Activated B cell treated with CpG ODN at 0.5 μM for 24 hours (primary cell): ENCODE data around the gene TMEM237. TPM values are rescaled to one million over a fixed set of nuclear protein-coding genes. Genes with fewer than 3 reads are reported as not detected.
"Not testable (repeated sequence)": the region's sequence is repeated elsewhere in the genome, so short reads cannot be mapped to it uniquely, and the experiment has no call there.

Experiments
- ATAC-seq: fragments of 200-7000 bp; cut with Tn5 transposase; one replicate; pipeline ENCODE4 v1.10.0; 2021; ENCODE audit warnings: low read depth, mild to moderate bottlenecking, moderate library complexity
- CTCF ChIA-PET: fragments of 350-600 bp; sonication (Branson Sonifier 250); formaldehyde crosslinking; loops from one replicate; lab custom pipeline; 2021; ENCODE audit warnings: antibody characterized with exemption; lab: Charles Lee
- POLR2A ChIA-PET: fragments of 350-600 bp; sonication (Branson Sonifier 250); formaldehyde crosslinking; loops from one replicate; lab custom pipeline; 2021; ENCODE audit warnings: antibody characterized with exemption; lab: Charles Lee
- DNase-seq: peaks from one replicate; pipeline ENCODE4 v3.0.0; 2022
- H3K27ac Mint-ChIP-seq: one replicate; pipeline ENCODE4 v1.8.0; 2020; ENCODE audit warnings: mixed read lengths
- H3K27me3 Mint-ChIP-seq: one replicate; pipeline ENCODE4 v1.8.0; 2021; ENCODE audit warnings: mixed read lengths
- H3K36me3 Mint-ChIP-seq: one replicate; pipeline ENCODE4 v1.8.0; 2021; ENCODE audit warnings: low read depth, mixed read lengths
- H3K4me1 Mint-ChIP-seq: one replicate; pipeline ENCODE4 v1.8.0; 2021; ENCODE audit warnings: mixed read lengths
- H3K4me3 Mint-ChIP-seq: one replicate; pipeline ENCODE4 v1.8.0; 2020; ENCODE audit warnings: mild to moderate bottlenecking, mixed read lengths
- H3K9me3 Mint-ChIP-seq: one replicate; pipeline ENCODE4 v1.8.0; 2020; ENCODE audit warnings: mixed read lengths
- intact Hi-C: fragments of 100-400 bp; cut with micrococcal nuclease; formaldehyde crosslinking; loops from one replicate; pipeline ENCODE4 v1.15.1; 2024
- total RNA-seq: library from RNA; stranded (reverse); gene quantifications from 2 replicates; pipeline ENCODE4 v1.2.3, GENCODE V29; 2022
- TF ChIP-seq, protein P1 (sequence below): fragments of 200-600 bp; IDR thresholded peaks from one replicate; pipeline ENCODE4 v1.8.0; 2022; ENCODE audit warnings: antibody characterized with exemption, mild to moderate bottlenecking

Gene TMEM237
- total RNA-seq, 1 donor from 2014 or later = 2.8 TPM

DNA sequence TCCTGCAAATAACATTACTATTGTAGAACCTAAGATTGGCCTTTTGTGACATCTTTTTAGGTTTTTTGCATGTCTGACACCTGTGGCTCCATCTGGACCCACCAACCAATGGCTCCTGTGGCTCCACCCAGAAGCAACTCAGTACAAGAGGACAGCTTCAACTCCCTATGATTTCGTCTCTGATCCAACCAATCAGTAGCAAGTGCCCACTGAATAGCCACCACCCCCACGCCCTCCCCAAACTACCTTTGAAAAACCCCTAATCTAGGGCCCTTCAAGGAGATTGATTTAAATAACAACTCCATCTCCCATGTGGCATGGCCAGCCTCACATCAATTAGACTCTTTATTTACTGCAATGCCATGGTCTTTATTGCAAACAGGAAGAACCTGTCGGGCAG, 31.5 kb upstream of the TMEM237 start:
- intact Hi-C loops = no loop called here
- Mint-ChIP-seq H3K27me3 (peaks cover 10% of the 10 kb centered on the region), H3K36me3 (no peaks in the 10 kb centered on the region), H3K4me1 (no peaks in the 10 kb centered on the region), H3K9me3 (no peaks in the 10 kb centered on the region), H3K27ac (no peak overlapping the region), H3K4me3 (no peak overlapping the region)
- DNase-seq (no peak), ATAC-seq (no peak)
- CTCF ChIA-PET = no interaction called here
- TF ChIP-seq, protein P1, sequence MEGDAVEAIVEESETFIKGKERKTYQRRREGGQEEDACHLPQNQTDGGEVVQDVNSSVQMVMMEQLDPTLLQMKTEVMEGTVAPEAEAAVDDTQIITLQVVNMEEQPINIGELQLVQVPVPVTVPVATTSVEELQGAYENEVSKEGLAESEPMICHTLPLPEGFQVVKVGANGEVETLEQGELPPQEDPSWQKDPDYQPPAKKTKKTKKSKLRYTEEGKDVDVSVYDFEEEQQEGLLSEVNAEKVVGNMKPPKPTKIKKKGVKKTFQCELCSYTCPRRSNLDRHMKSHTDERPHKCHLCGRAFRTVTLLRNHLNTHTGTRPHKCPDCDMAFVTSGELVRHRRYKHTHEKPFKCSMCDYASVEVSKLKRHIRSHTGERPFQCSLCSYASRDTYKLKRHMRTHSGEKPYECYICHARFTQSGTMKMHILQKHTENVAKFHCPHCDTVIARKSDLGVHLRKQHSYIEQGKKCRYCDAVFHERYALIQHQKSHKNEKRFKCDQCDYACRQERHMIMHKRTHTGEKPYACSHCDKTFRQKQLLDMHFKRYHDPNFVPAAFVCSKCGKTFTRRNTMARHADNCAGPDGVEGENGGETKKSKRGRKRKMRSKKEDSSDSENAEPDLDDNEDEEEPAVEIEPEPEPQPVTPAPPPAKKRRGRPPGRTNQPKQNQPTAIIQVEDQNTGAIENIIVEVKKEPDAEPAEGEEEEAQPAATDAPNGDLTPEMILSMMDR = no peak
- POLR2A ChIA-PET = no interaction called here

GRCh38 chr2:201674298-201674697, 31.0 kb upstream of the TMEM237 start:
- Mint-ChIP-seq H3K4me3 (no peak overlapping the region), H3K4me1 (no peaks in the 10 kb centered on the region), H3K36me3 (no peaks in the 10 kb centered on the region), H3K27ac (no peak overlapping the region), H3K9me3 (no peaks in the 10 kb centered on the region), H3K27me3 (peaks cover 10% of the 10 kb centered on the region)
- TF ChIP-seq, protein P1 = no peak
- ATAC-seq = no peak
- no peak for DNase-seq
- intact Hi-C loops = no loop called here
- ChIA-PET CTCF (no interaction called here), POLR2A (no interaction called here)

DNA sequence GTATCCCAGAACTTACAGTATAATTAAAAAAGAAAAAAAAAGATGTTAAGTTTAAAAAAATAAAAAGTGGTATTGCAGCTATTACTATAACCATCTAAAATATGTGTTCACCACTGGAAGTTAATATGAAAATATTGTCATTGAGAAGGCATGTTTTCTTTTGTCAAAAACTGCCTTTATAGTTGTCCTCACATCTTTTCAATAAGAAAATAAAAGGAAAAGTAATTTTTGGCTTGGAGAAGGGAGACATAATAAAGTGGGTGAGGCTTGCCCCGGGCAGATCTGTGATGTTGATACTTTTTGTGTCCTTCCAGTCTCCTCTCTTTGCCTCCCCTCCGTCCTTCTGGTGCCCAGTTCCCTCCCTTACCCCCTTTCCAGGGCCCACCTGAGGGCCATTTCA, 30.2 kb upstream of the TMEM237 start:
- Mint-ChIP-seq H3K4me1 (no peaks in the 10 kb centered on the region), H3K27ac (no peak overlapping the region), H3K36me3 (no peaks in the 10 kb centered on the region), H3K9me3 (no peaks in the 10 kb centered on the region), H3K4me3 (no peak overlapping the region), H3K27me3 (peaks cover 10% of the 10 kb centered on the region)
- ATAC-seq (no peak), DNase-seq (no peak)
- intact Hi-C loops = no loop called here
- ChIA-PET POLR2A (no interaction called here), CTCF (no interaction called here)
- TF ChIP-seq, protein P1 = no peak

DNA sequence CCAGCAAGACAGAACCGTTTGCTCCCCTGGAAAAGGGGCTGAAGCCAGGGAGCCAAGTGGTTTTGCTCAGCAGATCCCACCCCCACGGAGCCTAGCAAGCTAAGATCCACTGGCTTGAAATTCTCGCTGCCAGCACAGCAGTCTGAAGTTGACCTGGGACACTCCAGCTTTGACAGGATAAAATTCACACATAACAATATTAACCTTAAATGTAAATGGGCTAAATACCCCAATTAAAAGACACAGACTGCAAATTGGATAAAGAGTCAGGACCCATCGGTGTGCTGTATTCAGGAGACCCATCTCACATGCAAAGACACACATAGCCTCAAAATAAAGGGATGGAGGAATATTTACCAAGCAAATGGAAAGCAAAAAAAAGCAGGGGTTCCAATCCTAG, 27.9 kb upstream of the TMEM237 start:
- CTCF ChIA-PET = interaction anchor here (0.7 kb wide), 1 partner anchor 278 kb away, joined by 3 read pairs; no protein-coding TSS in a partner anchor
- H3K27ac Mint-ChIP-seq, H3K9me3 Mint-ChIP-seq, ATAC-seq, H3K4me3 Mint-ChIP-seq, H3K36me3 Mint-ChIP-seq, POLR2A ChIA-PET, H3K4me1 Mint-ChIP-seq, DNase-seq, intact Hi-C loops: not testable (repeated sequence)
- H3K27me3 Mint-ChIP-seq = peaks cover 10% of the 10 kb centered on the region

DNA sequence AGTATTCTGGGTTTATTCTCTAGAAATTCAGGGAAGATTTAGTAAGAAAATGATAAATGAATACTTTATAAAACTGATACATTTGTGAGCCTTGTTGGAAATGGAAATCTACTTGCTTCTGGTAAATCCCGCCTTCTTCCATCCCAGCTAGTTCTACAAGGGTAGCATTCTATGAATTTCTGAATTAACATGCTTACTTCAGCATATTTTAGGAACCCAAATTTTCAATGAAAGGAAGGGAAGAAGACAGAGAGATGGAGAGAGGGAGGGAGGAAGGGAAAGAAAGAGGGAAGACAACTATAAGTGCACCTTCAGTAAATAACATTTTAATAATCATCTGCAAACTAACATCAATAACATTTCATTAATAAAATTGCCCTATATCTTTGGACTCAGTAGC, 26.6 kb upstream of the TMEM237 start:
- ChIA-PET POLR2A (no interaction called here), CTCF (no interaction called here)
- TF ChIP-seq, protein P1 = no peak
- Mint-ChIP-seq H3K4me3 (no peak overlapping the region), H3K27ac (no peak overlapping the region), H3K4me1 (no peaks in the 10 kb centered on the region), H3K27me3 (peaks cover 10% of the 10 kb centered on the region), H3K36me3 (no peaks in the 10 kb centered on the region), H3K9me3 (no peaks in the 10 kb centered on the region)
- ATAC-seq (no peak), DNase-seq (no peak)
- intact Hi-C loops = no loop called here

DNA sequence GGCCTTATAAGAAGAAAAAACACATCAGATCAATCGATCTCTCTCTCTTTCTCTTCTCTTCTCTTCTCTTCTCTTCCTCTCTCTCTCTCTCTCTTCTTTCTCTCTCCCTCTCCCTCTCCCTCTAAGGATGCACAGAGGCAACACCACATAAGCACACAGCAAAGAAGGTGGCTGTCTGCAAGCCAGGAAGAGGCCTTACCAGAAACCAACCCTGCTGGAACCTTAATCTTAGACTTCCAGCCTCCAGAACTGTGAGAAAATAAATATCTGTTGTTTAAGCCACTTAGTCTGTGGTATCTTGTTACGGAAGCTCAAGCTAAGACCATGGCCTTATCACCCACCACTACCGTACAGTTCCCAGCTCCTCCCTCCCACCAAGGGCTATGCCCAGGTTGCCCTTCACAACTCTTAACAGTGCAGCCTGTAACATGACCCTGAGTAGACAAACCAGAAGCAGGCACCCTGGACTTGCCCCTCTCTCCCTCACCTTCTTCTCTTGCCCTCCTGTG, 25.2 kb upstream of the TMEM237 start:
- POLR2A ChIA-PET = no interaction called here
- ATAC-seq = no peak
- Mint-ChIP-seq H3K4me1 (no peaks in the 10 kb centered on the region), H3K27me3 (peaks cover 10% of the 10 kb centered on the region), H3K4me3 (no peak overlapping the region), H3K9me3 (no peaks in the 10 kb centered on the region), H3K36me3 (no peaks in the 10 kb centered on the region), H3K27ac (no peak overlapping the region)
- CTCF ChIA-PET = no interaction called here
- no peak for DNase-seq
- intact Hi-C loops = no loop called here
- TF ChIP-seq, protein P1 = no peak
